ENCODE results near the gene CCDC157. TPM values are rescaled to one million over a fixed set of nuclear protein-coding genes. Genes with fewer than 3 reads are reported as not detected.

Gene CCDC157
- total RNA-seq, 6 donors from 2014 or later, result 3.3 to 16.8 (median 7.9) TPM

GRCh38 chr22:30424534-30425326 is 67.9 kb downstream of the CCDC157 start:
- DNase-seq (no peak), ATAC-seq (ENCODE audit: low FRiP score in 2 of 2) (no peak)
- Histone ChIP-seq H3K27ac (peak overlapping the region; percentile 93 to 98 (median 96)), H3K4me3 (peak overlapping the region; percentile 6 to 76 (median 70)), H3K9me3 (no peaks in the 10 kb centered on the region), H3K4me1 (peaks cover 38 to 53% (median 45%) of the 10 kb centered on the region in 4 donors), H3K36me3 (peaks cover 0 to 4% (median 0%) of the 10 kb centered on the region in 4 donors), H3K27me3 (no peaks in the 10 kb centered on the region)
- 47 to 57% methylated on average over 19 to 20 of the region's 20 CpGs for WGBS, 2 donors
- TF ChIP-seq POLR2AphosphoS5 (IDR thresholded peaks at IDR 0.05) (no peak), EP300 (IDR thresholded peaks at IDR 0.05) (no peak), POLR2A (IDR thresholded peaks at IDR 0.05) (no peak)
- TF ChIP-seq, protein P1, sequence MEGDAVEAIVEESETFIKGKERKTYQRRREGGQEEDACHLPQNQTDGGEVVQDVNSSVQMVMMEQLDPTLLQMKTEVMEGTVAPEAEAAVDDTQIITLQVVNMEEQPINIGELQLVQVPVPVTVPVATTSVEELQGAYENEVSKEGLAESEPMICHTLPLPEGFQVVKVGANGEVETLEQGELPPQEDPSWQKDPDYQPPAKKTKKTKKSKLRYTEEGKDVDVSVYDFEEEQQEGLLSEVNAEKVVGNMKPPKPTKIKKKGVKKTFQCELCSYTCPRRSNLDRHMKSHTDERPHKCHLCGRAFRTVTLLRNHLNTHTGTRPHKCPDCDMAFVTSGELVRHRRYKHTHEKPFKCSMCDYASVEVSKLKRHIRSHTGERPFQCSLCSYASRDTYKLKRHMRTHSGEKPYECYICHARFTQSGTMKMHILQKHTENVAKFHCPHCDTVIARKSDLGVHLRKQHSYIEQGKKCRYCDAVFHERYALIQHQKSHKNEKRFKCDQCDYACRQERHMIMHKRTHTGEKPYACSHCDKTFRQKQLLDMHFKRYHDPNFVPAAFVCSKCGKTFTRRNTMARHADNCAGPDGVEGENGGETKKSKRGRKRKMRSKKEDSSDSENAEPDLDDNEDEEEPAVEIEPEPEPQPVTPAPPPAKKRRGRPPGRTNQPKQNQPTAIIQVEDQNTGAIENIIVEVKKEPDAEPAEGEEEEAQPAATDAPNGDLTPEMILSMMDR (IDR thresholded peaks at IDR 0.05), result no peak

GRCh38 chr22:30425327-30425615 is 68.5 kb downstream of the CCDC157 start:
- DNase-seq (no peak), ATAC-seq (ENCODE audit: low FRiP score in 2 of 2) (no peak)
- peaks cover 38 to 53% (median 45%) of the 10 kb centered on the region in 4 donors for H3K4me1 ChIP-seq
- no peaks in the 10 kb centered on the region for H3K27me3 ChIP-seq
- peak overlapping the region; percentile 64 to 89 (median 84) for H3K27ac ChIP-seq
- peak overlapping the region; percentile 32 to 76 (median 70) for H3K4me3 ChIP-seq
- WGBS, 2 donors, result 11 to 15% methylated on average over 9 of the region's 9 CpGs
- peaks cover 0 to 4% (median 0%) of the 10 kb centered on the region in 4 donors for H3K36me3 ChIP-seq
- TF ChIP-seq POLR2AphosphoS5 (IDR thresholded peaks at IDR 0.05) (no peak), POLR2A (IDR thresholded peaks at IDR 0.05) (no peak), EP300 (IDR thresholded peaks at IDR 0.05) (no peak)
- TF ChIP-seq, protein P1 (IDR thresholded peaks at IDR 0.05), result no peak
- H3K9me3 ChIP-seq, result no peaks in the 10 kb centered on the region

GRCh38 chr22:30425616-30426387 is 69.0 kb downstream of the CCDC157 start, which contains the start of gene MTFP1:
TSS of gene MTFP1 (plus strand) at chr22:30425768. CDS start at chr22:30425880, 112 bp downstream.
- TF ChIP-seq, protein P1 (IDR thresholded peaks at IDR 0.05), result peak in 1 of 6 experiments; percentile 9
- TF ChIP-seq POLR2AphosphoS5 (IDR thresholded peaks at IDR 0.05), result peak in 1 of 2 donors; percentile 42
- TF ChIP-seq EP300 (IDR thresholded peaks at IDR 0.05), result no peak
- peak in 1 of 4 donors; percentile 48 for TF ChIP-seq POLR2A (IDR thresholded peaks at IDR 0.05)
- Histone ChIP-seq H3K27ac (peak within 1 kb of the TSS; percentile 64 to 96 (median 87)), H3K27me3 (no peaks in the 10 kb centered on the region), H3K4me1 (peaks cover 38 to 50% (median 43%) of the 10 kb centered on the region in 4 donors), H3K36me3 (peaks cover 0 to 4% (median 0%) of the 10 kb centered on the region in 4 donors), H3K9me3 (no peaks in the 10 kb centered on the region), H3K4me3 (peak within 1 kb of the TSS; percentile 32 to 76 (median 70))
- peak in 1 of 2 donors; percentile 20 for ATAC-seq (ENCODE audit: low FRiP score in 2 of 2)
- WGBS, 2 donors, result 2 to 3% methylated on average over 23 of the region's 61 CpGs
- DNase-seq, result peak; percentile 75 to 91

Small RNA genes within 50 kb of the gene (small RNA-seq; reads per million reads assigned to genes)
- 0 reads per million in 4 donors for gene AC004832.3
- 0 reads per million in 4 donors for gene RNU6-564P

Other genes starting within 250 kb of the CCDC157 start
- 10 to 100 TPM in 1 of 6 donors, 1 to 10 TPM in 4, under 1 TPM in 1; 0.89 to 16.9 (median 3.8) TPM for gene LIF, start 110.2 kb upstream of the CCDC157 start, total RNA-seq
- gene OSM, start 90.2 kb upstream of the CCDC157 start, total RNA-seq, result 10 to 100 TPM in 1 of 6 donors, 1 to 10 TPM in 4, under 1 TPM in 1; 0.98 to 11.7 (median 5.1) TPM
- gene CASTOR1, start 67.5 kb upstream of the CCDC157 start, total RNA-seq, result 10 to 100 TPM in 4 of 6 donors, 1 to 10 TPM in 2; 7.0 to 31.5 (median 22.1) TPM
- 10 to 100 TPM; 22.6 to 61.0 (median 36.2) TPM for gene TBC1D10A, start 30.1 kb upstream of the CCDC157 start, total RNA-seq
- 100 to 1,000 TPM in 4 of 6 donors, 10 to 100 TPM in 2; 89.1 to 204 (median 138) TPM for gene SF3A1, start 113 bp upstream of the CCDC157 start, total RNA-seq
- gene RNF215, start 30.4 kb downstream of the CCDC157 start, total RNA-seq, result 10 to 100 TPM in 5 of 6 donors, 1 to 10 TPM in 1; 9.3 to 30.3 (median 16.5) TPM
- 10 to 100 TPM in 2 of 6 donors, 1 to 10 TPM in 4; 5.6 to 12.6 (median 8.4) TPM for gene SEC14L2, start 40.0 kb downstream of the CCDC157 start, total RNA-seq
- gene MTFP1, start 68.8 kb downstream of the CCDC157 start, total RNA-seq, result 10 to 100 TPM in 4 of 6 donors, 1 to 10 TPM in 2; 5.8 to 28.4 (median 12.8) TPM
- gene SEC14L3, start 115.0 kb downstream of the CCDC157 start, total RNA-seq, result 1 to 10 TPM in 3 of 6 donors, under 1 TPM in 2, not detected in 1; 0.43 to 2.3 (median 1.1) TPM
- gene SEC14L4, start 148.7 kb downstream of the CCDC157 start, total RNA-seq, result 10 to 100 TPM; 11.6 to 41.2 (median 17.7) TPM
- gene SEC14L6, start 189.7 kb downstream of the CCDC157 start, total RNA-seq, result 10 to 100 TPM; 11.4 to 41.3 (median 20.9) TPM
- gene GAL3ST1, start 217.7 kb downstream of the CCDC157 start, total RNA-seq, result 1 to 10 TPM; 1.7 to 8.4 (median 3.5) TPM
- gene PES1, start 234.9 kb downstream of the CCDC157 start, total RNA-seq, result 10 to 100 TPM; 27.2 to 66.9 (median 56.9) TPM

Data from upper lobe of left lung (tissue), 6 donors.